ENCODE results near the gene SYVN1. TPM values are rescaled to one million over a fixed set of nuclear protein-coding genes. Genes with fewer than 3 reads are reported as not detected.

SYVN1 gene
- total RNA-seq, 1 experiment from 2014 or later, result 68.5 TPM

DNA sequence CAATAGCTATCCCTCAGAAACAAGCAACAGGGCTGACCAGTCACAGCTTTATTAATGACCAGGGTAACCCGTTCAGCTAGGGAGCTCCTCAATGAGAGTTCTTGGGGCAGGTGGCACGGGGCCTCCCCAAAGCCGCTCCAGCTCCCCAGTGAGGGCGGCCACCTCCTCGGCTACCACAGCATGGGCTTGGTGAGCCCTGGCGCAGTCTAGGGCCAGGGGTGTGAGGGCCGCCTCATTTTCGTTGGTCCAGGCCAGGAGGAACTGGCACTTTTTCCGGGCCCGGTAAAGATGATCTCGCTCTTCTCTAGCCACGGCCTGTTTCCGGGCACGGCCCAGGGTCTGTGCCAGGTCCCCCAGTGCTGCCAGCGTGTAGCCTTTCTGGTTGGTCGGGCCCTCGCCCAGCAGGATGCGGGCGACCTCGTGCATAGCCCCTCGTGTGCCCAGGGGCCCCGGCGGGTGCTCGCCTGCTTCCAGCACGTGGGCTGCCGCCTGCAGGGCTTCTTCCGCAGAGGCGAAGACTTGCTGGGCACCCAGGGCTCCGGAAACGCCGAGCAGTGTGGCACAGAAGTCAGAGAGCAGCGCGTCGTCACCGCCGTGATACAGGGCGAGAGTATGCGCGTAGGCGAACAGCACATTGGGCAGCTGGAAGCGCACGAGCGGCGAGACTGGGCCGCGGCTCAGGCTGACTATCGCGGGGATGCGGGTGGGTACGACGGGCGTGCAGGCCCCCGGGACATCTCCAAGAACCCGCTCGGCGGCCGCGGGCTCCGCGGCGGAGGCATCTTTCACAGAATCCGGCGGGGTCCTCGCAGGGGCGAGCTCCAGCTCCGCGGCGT lies 17.7 kb downstream of the SYVN1 start:
- no TSS peak for BruUV-seq (replicated peaks)
- peak overlapping the region; percentile 82 for H3K4me3 Mint-ChIP-seq (ENCODE audit: low read depth, unreplicated experiment)
- intact Hi-C loops (cut with micrococcal nuclease; ENCODE audit: unreplicated experiment), result loop anchor here (5.0 to 10.0 kb wide), 2 partner anchors 272 to 329 kb away; partner anchors contain the start of gene CDC42BPG

DNA sequence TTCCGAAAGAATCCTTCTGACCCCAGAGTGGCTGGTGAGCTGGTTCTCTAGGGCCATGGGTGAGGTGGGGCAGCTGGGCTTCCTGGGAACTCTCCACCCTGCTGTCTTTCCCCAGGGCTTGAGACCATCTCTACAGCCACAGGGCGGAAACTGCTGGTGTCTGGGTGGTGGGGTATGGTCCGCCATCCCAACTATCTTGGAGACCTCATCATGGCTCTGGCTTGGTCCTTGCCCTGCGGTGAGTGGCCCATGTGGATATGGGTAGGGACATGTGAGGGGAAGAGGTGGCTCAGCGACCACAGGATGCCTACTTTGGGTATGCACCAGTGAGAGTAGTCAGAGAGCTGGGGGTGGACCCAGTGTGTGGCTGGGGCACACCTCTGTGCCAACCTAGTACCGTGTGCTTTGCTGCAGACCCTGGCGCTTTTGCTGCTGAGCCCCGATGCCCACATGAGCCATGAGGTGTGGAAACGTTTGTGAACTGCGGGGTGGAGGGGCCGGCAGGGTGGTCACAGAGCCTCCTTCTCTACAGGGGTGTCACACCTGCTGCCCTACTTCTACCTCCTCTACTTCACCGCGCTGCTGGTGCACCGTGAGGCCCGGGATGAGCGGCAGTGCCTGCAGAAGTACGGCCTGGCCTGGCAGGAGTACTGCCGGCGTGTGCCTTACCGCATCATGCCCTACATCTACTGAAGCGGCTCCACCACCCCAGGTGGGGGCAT lies 18.8 kb downstream of the SYVN1 start:
- BruUV-seq (replicated peaks), result no TSS peak
- intact Hi-C loops (cut with micrococcal nuclease; ENCODE audit: unreplicated experiment), result loop anchor here (5.0 to 10.0 kb wide), 2 partner anchors 271 to 328 kb away; partner anchors contain the start of gene CDC42BPG
- H3K36me3 Mint-ChIP-seq (ENCODE audit: insufficient read depth, unreplicated experiment), result peaks cover 88% of the 10 kb centered on the region
- H3K27ac Mint-ChIP-seq (ENCODE audit: unreplicated experiment), result no peak overlapping the region
- no peaks in the 10 kb centered on the region for H3K27me3 Mint-ChIP-seq (ENCODE audit: unreplicated experiment)
- peak overlapping the region; percentile 82 for H3K4me3 Mint-ChIP-seq (ENCODE audit: low read depth, unreplicated experiment)
- CTCF ChIA-PET, result interaction anchor here (0.6 kb wide), 1 partner anchor 160 kb away, joined by 7 read pairs; no protein-coding TSS in a partner anchor
- no peaks in the 10 kb centered on the region for H3K9me3 Mint-ChIP-seq (ENCODE audit: low read depth, unreplicated experiment)
- peaks cover 40% of the 10 kb centered on the region for H3K4me1 Mint-ChIP-seq (ENCODE audit: low read depth, unreplicated experiment)
- TF ChIP-seq, protein P1, sequence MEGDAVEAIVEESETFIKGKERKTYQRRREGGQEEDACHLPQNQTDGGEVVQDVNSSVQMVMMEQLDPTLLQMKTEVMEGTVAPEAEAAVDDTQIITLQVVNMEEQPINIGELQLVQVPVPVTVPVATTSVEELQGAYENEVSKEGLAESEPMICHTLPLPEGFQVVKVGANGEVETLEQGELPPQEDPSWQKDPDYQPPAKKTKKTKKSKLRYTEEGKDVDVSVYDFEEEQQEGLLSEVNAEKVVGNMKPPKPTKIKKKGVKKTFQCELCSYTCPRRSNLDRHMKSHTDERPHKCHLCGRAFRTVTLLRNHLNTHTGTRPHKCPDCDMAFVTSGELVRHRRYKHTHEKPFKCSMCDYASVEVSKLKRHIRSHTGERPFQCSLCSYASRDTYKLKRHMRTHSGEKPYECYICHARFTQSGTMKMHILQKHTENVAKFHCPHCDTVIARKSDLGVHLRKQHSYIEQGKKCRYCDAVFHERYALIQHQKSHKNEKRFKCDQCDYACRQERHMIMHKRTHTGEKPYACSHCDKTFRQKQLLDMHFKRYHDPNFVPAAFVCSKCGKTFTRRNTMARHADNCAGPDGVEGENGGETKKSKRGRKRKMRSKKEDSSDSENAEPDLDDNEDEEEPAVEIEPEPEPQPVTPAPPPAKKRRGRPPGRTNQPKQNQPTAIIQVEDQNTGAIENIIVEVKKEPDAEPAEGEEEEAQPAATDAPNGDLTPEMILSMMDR (IDR thresholded peaks at IDR 0.05; ENCODE audit: unreplicated experiment), result no peak
- no peak for DNase-seq

More for the DNA sequence above, 17.7 kb downstream of the SYVN1 start:
- TF ChIP-seq, protein P1 (IDR thresholded peaks at IDR 0.05; ENCODE audit: unreplicated experiment), result no peak
- CTCF ChIA-PET, result interaction anchor here (1.2 to 1.4 kb wide), 2 partner anchors 65 to 89 kb away, joined by 3 to 8 read pairs; partner anchors contain the start of genes CAPN1 and SNX15
- H3K27ac Mint-ChIP-seq (ENCODE audit: unreplicated experiment), result peak overlapping the region; percentile 90
- H3K9me3 Mint-ChIP-seq (ENCODE audit: low read depth, unreplicated experiment), result no peaks in the 10 kb centered on the region
- peaks cover 90% of the 10 kb centered on the region for H3K36me3 Mint-ChIP-seq (ENCODE audit: insufficient read depth, unreplicated experiment)
- H3K27me3 Mint-ChIP-seq (ENCODE audit: unreplicated experiment), result no peaks in the 10 kb centered on the region
- peak; percentile 48 for DNase-seq
- H3K4me1 Mint-ChIP-seq (ENCODE audit: low read depth, unreplicated experiment), result peaks cover 36% of the 10 kb centered on the region

DNA sequence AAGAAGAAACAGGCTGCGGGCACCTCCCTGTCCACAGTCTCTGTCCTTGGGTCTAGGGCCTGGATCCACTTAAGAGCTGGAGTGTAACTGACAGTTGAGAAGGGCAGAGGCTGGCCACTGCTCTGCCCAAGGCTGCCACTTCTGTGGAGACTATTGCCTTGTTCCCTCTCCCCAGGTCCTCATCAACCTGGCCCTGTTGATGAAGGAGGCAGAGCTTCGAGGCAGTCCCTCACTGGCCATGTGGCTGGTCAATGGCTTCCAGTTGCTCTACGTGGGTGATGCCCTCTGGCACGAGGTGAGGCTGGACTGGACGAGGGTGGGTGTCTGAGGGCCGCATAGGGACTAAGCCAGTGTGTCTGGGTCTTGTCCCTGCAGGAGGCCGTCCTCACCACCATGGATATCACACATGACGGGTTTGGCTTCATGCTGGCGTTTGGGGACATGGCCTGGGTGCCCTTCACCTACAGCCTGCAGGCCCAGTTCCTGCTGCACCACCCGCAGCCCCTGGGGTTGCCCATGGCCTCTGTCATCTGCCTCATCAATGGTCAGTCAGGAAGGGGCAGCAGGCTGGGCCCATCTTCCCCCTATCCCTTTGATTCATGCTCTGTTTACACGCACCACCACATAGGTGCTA lies 19.7 kb downstream of the SYVN1 start:
- DNase-seq, result no peak
- CTCF ChIA-PET, result interaction anchor here (0.6 kb wide), 1 partner anchor 161 kb away, joined by 7 read pairs; no protein-coding TSS in a partner anchor
- no peak overlapping the region for H3K27ac Mint-ChIP-seq (ENCODE audit: unreplicated experiment)
- peaks cover 90% of the 10 kb centered on the region for H3K36me3 Mint-ChIP-seq (ENCODE audit: insufficient read depth, unreplicated experiment)
- intact Hi-C loops (cut with micrococcal nuclease; ENCODE audit: unreplicated experiment), result loop anchor here (5.0 to 10.0 kb wide), 3 partner anchors 68 to 327 kb away; partner anchors contain the start of genes CAPN1 and CDC42BPG
- no peaks in the 10 kb centered on the region for H3K27me3 Mint-ChIP-seq (ENCODE audit: unreplicated experiment)
- TF ChIP-seq, protein P1 (IDR thresholded peaks at IDR 0.05; ENCODE audit: unreplicated experiment), result no peak
- H3K4me3 Mint-ChIP-seq (ENCODE audit: low read depth, unreplicated experiment), result no peak overlapping the region
- peaks cover 40% of the 10 kb centered on the region for H3K4me1 Mint-ChIP-seq (ENCODE audit: low read depth, unreplicated experiment)
- no peaks in the 10 kb centered on the region for H3K9me3 Mint-ChIP-seq (ENCODE audit: low read depth, unreplicated experiment)
- no TSS peak for BruUV-seq (replicated peaks)

DNA sequence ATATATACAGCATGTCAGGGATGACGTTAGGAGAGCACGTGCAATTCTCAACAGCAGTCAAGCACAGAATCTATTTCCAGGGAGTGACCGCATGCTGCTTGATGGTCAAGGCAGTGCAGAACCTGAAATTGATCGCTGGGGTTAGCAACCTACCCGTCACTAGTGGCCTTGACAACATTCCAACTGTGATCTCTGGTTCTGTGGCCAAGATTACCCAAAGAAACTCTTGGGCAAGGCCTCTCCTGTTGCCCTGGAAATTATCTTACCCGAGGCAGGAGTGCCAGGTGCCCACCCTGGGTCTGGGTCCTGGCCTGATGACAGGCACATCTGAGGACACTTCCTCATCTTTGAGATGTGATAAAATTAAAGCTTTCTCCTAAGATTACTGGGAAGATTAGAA lies 20.5 kb downstream of the SYVN1 start:
- H3K27me3 Mint-ChIP-seq (ENCODE audit: unreplicated experiment), result no peaks in the 10 kb centered on the region
- intact Hi-C loops (cut with micrococcal nuclease; ENCODE audit: unreplicated experiment), result loop anchor here (5.0 to 10.0 kb wide), 2 partner anchors 68 to 269 kb away; partner anchors contain the start of genes CAPN1 and CDC42BPG
- TF ChIP-seq, protein P1 (IDR thresholded peaks at IDR 0.05; ENCODE audit: unreplicated experiment), result no peak
- H3K9me3 Mint-ChIP-seq (ENCODE audit: low read depth, unreplicated experiment), result no peaks in the 10 kb centered on the region
- H3K4me3 Mint-ChIP-seq (ENCODE audit: low read depth, unreplicated experiment), result peak overlapping the region; percentile 81
- H3K36me3 Mint-ChIP-seq (ENCODE audit: insufficient read depth, unreplicated experiment), result peaks cover 84% of the 10 kb centered on the region
- CTCF ChIA-PET, result no interaction called here
- H3K4me1 Mint-ChIP-seq (ENCODE audit: low read depth, unreplicated experiment), result peaks cover 37% of the 10 kb centered on the region
- no peak for DNase-seq
- peak overlapping the region; percentile 79 for H3K27ac Mint-ChIP-seq (ENCODE audit: unreplicated experiment)
- TSS peak; percentile 28 for BruUV-seq (replicated peaks)

Data from Calu3 (cell line).